DMS53 treated with DMSO at 0.1 percent for 48 hours (cell line): ENCODE results near the gene CLGN.

Source experiments
- DNase-seq: peaks from one replicate; lab custom pipeline; 2025; ENCODE audit not compliant: unreplicated experiment; lab: John Stamatoyannopoulos, UW

CLGN gene

DNA sequence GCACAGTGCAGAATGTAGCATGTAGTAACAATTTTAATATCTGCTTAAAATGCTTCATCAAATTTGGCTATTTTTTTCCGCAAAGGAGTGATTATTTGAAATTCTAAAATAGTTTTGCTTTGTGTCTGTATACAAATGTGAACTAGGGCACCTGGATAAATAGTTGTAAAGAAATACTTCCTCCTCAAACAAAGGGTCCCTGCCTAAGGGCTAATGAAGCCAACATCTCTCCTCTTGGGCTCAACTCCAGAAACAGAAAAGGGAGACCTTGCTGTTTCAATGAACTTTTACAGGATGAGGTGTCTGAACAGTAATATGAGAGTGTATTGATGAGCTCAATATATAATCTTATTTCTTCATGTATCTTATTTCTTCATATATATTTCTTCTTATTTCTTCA is 84.8 kb downstream of the CLGN start:
- DNase-seq: no peak
